Smooth muscle cell (in vitro differentiated cells): ENCODE data around the gene WWTR1. TPM values are rescaled to one million over a fixed set of nuclear protein-coding genes. Genes with fewer than 3 reads are reported as not detected.

Source experiments
- DNase-seq: peaks from one replicate; lab custom pipeline; 2025; ENCODE audit not compliant: unreplicated experiment; lab: John Stamatoyannopoulos, UW
- H2AFZ ChIP-seq: fragments of 200-600 bp; sonication (generic); 2 replicates; pipeline ENCODE4 v1.6.0; 2016; ENCODE audit warnings: antibody characterized with exemption, low read depth, mild to moderate bottlenecking
- H3F3A ChIP-seq: fragments of 200-600 bp; sonication (generic); 2 replicates; pipeline ENCODE4 v1.6.0; 2017; ENCODE audit warnings: antibody characterized with exemption, low read depth
- H3K27ac ChIP-seq: fragments of 200-600 bp; sonication (generic); 2 replicates; pipeline ENCODE4 v1.5.1; 2016; ENCODE audit warnings: low read depth, mild to moderate bottlenecking
- H3K27me3 ChIP-seq: fragments of 200-600 bp; sonication (generic); 2 replicates; pipeline ENCODE4 v1.6.1; 2016; ENCODE audit warnings: low read depth, mild to moderate bottlenecking
- H3K36me3 ChIP-seq: fragments of 200-600 bp; sonication (generic); 2 replicates; pipeline ENCODE4 v1.5.1; 2016; ENCODE audit warnings: low read depth
- H3K4me1 ChIP-seq: fragments of 200-600 bp; sonication (generic); 2 replicates; pipeline ENCODE4 v1.5.1; 2016; ENCODE audit warnings: low read depth
- H3K4me2 ChIP-seq: fragments of 200-600 bp; sonication (generic); 2 replicates; pipeline ENCODE4 v1.6.0; 2016; ENCODE audit warnings: mild to moderate bottlenecking
- H3K4me3 ChIP-seq: fragments of 200-600 bp; sonication (generic); 2 replicates; pipeline ENCODE4 v1.5.1; 2016; ENCODE audit warnings: mild to moderate bottlenecking
- H3K79me2 ChIP-seq: fragments of 200-600 bp; sonication (generic); 2 replicates; pipeline ENCODE4 v1.6.0; 2016; ENCODE audit warnings: low read depth, mild to moderate bottlenecking
- H3K9ac ChIP-seq: fragments of 200-600 bp; sonication (generic); 2 replicates; pipeline ENCODE4 v1.6.0; 2016; ENCODE audit warnings: low read depth
- H3K9me3 ChIP-seq: fragments of 200-600 bp; sonication (generic); replicated peaks from 2 replicates; pipeline ENCODE4 v1.5.1; 2016; ENCODE audit warnings: low read depth
- H4K20me1 ChIP-seq: fragments of 200-600 bp; sonication (generic); 2 replicates; pipeline ENCODE4 v1.6.0; 2016; ENCODE audit warnings: low read depth
- WGBS: methylation state at CpG from one replicate; pipeline ENCODE4 v1.1.7; 2016; ENCODE audit warnings: low lambda C conversion rate; 5-methylcytosine and 5-hydroxymethylcytosine counted together
- polyA plus RNA-seq: library from polyadenylated mRNA; unstranded; fragments of >200 nt; fragmentation: Nextera tagmentation; extraction: Ambion mirVana; gene quantifications from 2 replicates; pipeline ENCODE4 v1.2.1, GENCODE V29; 2016
- total RNA-seq: library from RNA; depleted of rRNA; stranded (reverse); fragments of >200 nt; gene quantifications from 2 replicates; pipeline ENCODE4 v1.2.3, GENCODE V29; 2014
- TF ChIP-seq, protein P1 (sequence below): fragments of 200-600 bp; sonication (generic); IDR thresholded peaks from 2 replicates; pipeline ENCODE4 v1.5.1; 2017; ENCODE audit warnings: borderline replicate concordance, mild to moderate bottlenecking, antibody characterized with exemption; ENCODE audit not compliant: insufficient read depth, poor library complexity, severe bottlenecking

The WWTR1 gene
- total and polyA plus RNA-seq, 2 experiments from 2014 or later = 38.4 to 55.6 TPM

DNA sequence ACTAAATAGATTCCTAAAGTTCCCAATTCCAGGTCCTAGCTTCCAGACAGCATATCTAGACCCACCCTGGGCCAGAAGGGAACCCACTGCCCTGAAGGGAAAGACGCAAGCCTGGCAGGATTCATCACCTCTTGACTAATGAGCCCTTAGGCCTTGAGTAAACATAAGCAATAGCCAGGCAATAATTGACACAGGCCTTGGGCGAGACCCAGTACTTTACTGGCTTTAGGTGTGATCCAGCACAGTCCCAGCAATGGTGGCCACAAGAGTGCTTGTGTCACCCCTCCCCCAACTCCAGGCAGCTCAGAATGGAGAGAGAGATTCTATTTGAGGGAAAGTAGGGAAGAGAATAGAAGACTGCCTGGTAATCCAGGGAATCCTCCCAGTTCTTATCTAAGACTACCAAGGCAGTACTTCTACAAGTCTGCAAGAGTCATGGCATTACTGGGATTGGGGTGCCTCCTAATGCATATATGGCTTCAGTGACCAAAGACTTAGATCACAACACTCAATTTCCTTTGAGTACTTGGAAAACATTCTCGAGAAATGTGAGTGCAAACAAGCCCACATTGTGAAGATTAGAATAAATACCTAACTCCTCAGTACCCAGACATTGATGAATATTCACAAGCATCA, 30.4 kb upstream of the WWTR1 start:
- no peak for DNase-seq

DNA sequence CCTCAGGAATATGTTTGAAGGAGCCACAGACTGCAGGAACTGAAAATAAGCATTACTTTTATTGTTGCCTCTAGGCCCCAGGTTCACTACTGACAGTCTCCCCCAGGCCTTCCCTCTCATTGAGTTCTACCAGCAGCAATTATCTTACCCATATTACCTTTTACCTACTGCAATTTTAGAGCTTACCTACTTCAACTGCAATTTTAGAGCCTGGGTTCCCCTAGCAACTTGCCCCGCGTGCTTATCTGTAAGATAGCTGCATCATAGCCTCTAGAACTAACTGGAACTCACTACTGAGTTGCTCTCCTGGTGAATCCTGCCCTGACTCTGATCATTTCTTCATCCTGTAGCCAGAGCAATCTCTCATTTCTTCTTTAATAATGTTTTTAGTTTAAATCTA, 29.2 kb upstream of the WWTR1 start:
- TF ChIP-seq, protein P1, sequence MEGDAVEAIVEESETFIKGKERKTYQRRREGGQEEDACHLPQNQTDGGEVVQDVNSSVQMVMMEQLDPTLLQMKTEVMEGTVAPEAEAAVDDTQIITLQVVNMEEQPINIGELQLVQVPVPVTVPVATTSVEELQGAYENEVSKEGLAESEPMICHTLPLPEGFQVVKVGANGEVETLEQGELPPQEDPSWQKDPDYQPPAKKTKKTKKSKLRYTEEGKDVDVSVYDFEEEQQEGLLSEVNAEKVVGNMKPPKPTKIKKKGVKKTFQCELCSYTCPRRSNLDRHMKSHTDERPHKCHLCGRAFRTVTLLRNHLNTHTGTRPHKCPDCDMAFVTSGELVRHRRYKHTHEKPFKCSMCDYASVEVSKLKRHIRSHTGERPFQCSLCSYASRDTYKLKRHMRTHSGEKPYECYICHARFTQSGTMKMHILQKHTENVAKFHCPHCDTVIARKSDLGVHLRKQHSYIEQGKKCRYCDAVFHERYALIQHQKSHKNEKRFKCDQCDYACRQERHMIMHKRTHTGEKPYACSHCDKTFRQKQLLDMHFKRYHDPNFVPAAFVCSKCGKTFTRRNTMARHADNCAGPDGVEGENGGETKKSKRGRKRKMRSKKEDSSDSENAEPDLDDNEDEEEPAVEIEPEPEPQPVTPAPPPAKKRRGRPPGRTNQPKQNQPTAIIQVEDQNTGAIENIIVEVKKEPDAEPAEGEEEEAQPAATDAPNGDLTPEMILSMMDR = no peak
- Histone ChIP-seq H3K9me3 (no peaks in the 10 kb centered on the region), H3K4me1 (no peaks in the 10 kb centered on the region), H3K9ac (no peak overlapping the region), H3K4me3 (no peak overlapping the region), H4K20me1 (no peaks in the 10 kb centered on the region), H3K4me2 (no peak overlapping the region), H3F3A (no peaks in the 10 kb centered on the region), H3K27ac (no peak overlapping the region), H3K36me3 (no peaks in the 10 kb centered on the region), H3K27me3 (no peaks in the 10 kb centered on the region), H3K79me2 (no peaks in the 10 kb centered on the region), H2AFZ (no peak overlapping the region)
- WGBS = 69% methylated on average over 2 of the region's 2 CpGs
- no peak for DNase-seq

More for the DNA sequence above, 30.4 kb upstream of the WWTR1 start:
- WGBS = 63% methylated on average over 3 of the region's 3 CpGs
- Histone ChIP-seq H4K20me1 (no peaks in the 10 kb centered on the region), H3K9ac (no peak overlapping the region), H3K9me3 (no peaks in the 10 kb centered on the region), H3F3A (no peaks in the 10 kb centered on the region), H3K4me2 (no peak overlapping the region), H2AFZ (no peak overlapping the region), H3K79me2 (no peaks in the 10 kb centered on the region), H3K4me1 (no peaks in the 10 kb centered on the region), H3K36me3 (no peaks in the 10 kb centered on the region), H3K27me3 (no peaks in the 10 kb centered on the region), H3K4me3 (no peak overlapping the region), H3K27ac (no peak overlapping the region)
- TF ChIP-seq, protein P1 = no peak

DNA sequence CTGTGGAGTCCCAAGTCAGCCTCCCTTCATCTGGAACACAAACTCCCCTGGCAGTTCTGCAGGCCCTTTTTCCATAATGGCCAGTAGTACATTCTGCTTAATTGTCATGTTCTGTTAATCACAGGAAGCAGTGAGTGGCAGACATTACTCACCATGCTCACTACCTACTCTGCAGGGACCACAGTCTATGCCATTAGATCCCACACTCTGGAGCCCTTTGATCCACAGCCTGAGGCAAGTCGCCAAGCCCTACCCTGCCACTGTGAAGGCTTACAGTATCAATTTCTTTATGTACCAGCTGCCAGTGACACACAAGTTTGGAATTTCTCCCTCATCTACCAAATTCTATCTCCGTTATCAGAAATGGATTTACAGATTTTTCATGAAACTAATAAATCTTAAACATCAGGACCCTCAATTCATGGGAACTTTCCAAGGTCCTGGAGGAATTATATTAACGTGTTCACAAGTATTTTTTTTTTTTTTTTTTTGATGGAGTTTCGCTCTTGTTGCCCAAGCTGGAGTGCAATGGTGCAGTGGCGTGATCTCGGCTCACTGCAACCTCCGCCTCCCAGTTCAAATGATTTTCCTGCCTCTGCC, 20.6 kb upstream of the WWTR1 start:
- DNase-seq = no peak
- H3K9me3 ChIP-seq = no peaks in the 10 kb centered on the region
- H4K20me1 ChIP-seq = no peaks in the 10 kb centered on the region
- no peak overlapping the region for H3K9ac ChIP-seq
- TF ChIP-seq, protein P1 = no peak
- no peaks in the 10 kb centered on the region for H3K36me3 ChIP-seq
- H3K4me2 ChIP-seq = no peak overlapping the region
- H3K79me2 ChIP-seq = no peaks in the 10 kb centered on the region
- H3K4me1 ChIP-seq = no peaks in the 10 kb centered on the region
- no peak overlapping the region for H3K4me3 ChIP-seq
- no peaks in the 10 kb centered on the region for H3F3A ChIP-seq
- no peak overlapping the region for H2AFZ ChIP-seq
- no peaks in the 10 kb centered on the region for H3K27me3 ChIP-seq
- H3K27ac ChIP-seq = no peak overlapping the region
- WGBS = 79% methylated on average over 7 of the region's 7 CpGs

DNA sequence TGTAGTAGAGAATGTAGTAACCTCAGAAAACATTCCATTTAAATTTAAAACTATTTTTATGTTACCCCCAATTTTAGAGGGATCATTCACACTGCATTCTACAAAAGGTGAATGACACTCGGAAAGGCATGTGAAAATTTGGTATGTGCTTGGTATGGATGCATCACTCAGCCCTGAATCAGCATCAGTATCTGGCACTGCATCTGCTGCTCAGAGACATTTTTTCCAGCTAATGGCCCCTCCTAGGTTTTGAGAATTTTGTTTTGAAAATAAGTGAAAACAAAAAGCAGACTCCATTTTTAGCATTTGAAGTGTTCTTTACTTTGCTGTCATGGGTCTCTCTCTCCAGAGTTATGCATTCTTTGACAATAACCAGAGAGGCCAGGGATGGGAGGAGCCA, 15.6 kb upstream of the WWTR1 start:
- H3K36me3 ChIP-seq = no peaks in the 10 kb centered on the region
- no peaks in the 10 kb centered on the region for H3K9me3 ChIP-seq
- H3K4me1 ChIP-seq = peaks cover 10% of the 10 kb centered on the region
- 45% methylated on average over 1 of the region's 1 CpG for WGBS
- H3K27me3 ChIP-seq = no peaks in the 10 kb centered on the region
- H2AFZ ChIP-seq = no peak overlapping the region
- no peak overlapping the region for H3K4me2 ChIP-seq
- no peaks in the 10 kb centered on the region for H3K79me2 ChIP-seq
- H3K27ac ChIP-seq = no peak overlapping the region
- no peak for DNase-seq
- H3K9ac ChIP-seq = no peak overlapping the region
- peaks cover 6% of the 10 kb centered on the region for H3F3A ChIP-seq
- TF ChIP-seq, protein P1 = no peak
- H4K20me1 ChIP-seq = no peaks in the 10 kb centered on the region
- no peak overlapping the region for H3K4me3 ChIP-seq
